ENCODE results near the gene SLC26A8.
"Not testable (repeated sequence)": the region's sequence is repeated elsewhere in the genome, so short reads cannot be mapped to it uniquely, and the experiment has no call there.

Gene SLC26A8

DNA sequence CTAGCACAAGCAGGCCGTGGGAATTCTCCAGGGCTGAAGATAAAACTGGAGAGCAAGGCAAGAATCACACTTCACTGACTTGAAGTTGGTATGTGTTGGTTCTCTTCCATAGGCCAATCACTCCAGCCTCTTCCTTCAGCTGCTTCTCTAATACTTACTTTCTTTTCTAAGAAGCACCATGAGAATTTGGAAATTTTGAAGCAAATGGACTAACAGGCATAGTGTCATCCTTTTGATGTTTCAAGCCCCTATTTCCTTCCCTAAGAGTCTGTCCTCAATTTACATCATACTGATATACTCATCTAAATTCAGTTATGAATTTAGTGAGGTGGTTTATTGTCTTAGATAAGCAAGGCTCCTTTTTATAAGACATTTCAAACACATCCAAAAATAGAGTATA is 24.0 kb downstream of the SLC26A8 start:
- DNase-seq, result no peak

DNA sequence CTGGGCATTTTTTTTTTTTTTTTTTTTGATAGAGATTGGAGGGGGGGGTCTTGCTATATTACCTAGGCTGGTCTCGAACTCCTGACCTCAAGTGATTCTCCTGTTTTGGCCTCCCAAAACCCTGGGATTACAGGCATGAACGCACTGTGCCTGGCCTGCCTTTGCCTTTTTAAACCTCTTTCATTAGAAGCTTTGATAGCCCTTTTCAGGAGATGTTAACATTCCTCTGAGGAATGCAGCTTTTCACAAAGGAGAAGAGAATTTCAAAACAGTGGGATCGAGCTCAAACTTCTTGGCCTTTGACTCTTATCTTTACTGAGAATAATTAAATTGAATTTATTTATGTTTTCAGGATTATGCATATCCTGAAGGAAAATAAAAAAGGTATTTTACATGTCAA is 31.3 kb downstream of the SLC26A8 start:
- no peak for DNase-seq

DNA sequence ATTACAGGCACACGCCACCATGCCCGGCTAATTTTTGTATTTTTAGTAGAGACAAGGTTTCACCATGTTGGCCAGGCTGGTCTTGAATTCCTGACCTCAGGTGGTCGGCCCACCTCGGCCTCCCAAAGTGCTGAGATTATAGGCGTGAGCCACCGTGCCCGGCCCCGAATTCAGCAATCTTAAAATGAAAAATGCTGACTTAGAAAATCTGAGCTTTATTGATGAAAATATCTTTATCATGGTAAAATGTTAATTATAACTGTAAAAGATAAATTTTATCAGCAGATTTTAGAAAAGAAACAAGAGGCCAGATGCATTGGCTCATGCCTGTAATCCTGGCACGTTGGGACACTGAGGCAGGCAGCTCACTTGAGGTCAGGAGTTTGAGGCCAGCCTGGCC is 36.4 kb downstream of the SLC26A8 start:
- DNase-seq, result not testable (repeated sequence)

DNA sequence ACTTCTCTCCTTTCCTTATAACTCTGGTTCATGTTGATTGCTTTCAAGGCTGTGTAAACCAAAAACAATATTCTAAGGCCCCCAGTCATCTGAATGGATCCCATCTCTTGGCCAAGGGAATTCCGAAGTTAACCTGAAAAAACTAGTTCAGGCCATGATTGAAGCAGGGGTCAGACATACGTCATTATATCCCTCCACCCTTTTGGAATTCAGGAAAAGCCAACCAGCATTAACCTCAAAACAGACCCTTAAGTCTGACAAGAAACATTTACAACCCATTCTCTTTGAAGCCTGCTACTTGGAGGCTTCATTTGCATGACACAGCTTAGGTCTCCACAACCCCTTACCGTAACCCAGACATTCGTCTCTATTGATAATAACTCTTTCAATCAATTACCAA is 39.7 kb downstream of the SLC26A8 start:
- DNase-seq, result no peak

DNA sequence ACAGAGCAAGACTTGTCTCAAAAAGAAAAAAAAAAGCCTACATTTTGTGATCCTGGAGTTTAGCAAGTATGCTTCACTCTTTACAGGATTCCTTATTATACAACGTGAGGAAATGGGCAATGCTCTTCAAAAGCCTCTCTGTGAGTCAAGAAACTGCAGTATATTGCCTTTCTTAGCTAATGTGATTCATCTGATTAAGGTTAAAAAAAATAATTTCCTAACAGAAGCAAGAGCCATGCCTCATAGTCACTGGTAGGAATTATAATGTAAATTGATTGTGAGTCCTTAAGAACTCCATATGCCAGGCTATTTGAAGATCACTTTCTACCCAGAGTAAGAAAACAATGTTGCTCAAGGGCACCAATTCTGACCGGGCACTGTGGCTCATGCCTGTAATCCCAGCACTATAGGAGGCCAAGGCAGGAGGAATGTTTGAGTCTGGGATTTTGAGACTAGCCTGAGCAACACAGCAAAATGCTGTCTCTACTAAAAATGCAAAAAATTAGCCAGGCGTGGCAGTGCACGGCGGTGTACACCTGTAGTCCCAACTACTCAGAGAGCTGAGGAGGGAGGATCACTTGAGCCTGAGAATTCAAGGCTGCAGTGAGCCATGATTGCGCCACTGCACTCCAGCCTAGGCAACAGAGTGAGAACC is 43.3 kb downstream of the SLC26A8 start:
- DNase-seq, result no peak

DNA sequence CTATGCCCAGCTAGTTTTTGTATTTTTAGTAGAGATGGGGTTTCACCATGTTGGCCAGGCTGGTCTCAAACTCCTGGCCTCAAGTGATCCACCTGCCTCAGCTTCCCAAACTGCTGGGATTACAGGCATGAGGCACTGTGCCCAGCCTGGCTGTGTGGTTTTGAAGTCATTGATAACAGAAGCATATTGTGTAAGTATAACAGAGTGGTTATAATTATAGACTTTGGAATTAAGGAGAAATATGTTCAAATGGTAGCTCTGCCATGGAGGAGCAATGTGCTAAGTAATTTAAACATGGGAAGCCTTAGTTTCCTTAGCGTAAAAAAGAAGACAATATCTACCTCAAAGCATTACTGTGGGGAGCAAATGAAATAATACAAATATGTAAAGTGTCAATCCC is 44.3 kb downstream of the SLC26A8 start:
- not testable (repeated sequence) for DNase-seq

DNA sequence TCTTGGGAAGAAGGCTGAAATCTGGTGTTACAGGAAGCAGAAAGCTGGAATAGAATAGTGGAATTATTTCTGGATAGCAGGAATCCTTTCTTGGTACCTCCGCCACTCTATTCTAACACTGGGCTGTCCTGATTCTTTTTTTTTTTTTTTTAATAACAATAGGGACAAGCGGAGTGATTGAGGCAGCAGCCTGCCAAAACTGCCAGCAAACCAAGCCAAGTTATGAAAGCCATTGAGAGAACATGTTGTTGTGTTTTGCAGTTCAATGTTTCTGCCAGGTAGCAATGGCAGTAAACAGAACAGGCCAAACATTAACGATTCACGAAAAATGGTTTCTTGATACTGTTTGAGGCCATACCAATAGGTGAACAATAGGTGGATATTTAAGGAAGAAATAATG is 47.1 kb downstream of the SLC26A8 start:
- no peak for DNase-seq

DNA sequence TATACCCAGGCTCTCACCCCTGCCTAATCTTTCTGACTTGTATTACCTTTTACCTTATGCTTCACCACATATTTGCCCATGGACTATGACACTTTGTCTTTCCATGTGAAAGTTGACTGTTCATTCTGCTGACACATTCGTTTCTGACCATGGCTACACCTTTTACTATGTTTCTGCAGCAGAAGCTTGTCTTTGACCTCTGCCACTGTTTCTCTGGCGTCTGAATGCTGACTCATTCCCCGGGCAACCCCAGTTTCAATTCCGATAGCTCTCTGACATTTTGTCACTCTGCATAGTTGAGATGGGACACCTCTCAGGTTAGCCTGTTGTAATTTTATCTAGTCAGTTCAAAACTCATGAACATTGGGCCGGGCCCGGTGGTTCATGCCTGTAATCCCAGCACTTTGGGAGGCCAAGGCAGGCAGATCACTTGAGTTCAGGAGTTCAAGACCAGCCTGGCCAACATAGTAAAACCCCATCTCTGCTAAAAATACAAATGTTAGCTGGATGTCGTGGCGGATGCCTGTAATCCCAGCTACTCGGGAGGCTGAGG is 50.7 kb downstream of the SLC26A8 start:
- no peak for DNase-seq

DNA sequence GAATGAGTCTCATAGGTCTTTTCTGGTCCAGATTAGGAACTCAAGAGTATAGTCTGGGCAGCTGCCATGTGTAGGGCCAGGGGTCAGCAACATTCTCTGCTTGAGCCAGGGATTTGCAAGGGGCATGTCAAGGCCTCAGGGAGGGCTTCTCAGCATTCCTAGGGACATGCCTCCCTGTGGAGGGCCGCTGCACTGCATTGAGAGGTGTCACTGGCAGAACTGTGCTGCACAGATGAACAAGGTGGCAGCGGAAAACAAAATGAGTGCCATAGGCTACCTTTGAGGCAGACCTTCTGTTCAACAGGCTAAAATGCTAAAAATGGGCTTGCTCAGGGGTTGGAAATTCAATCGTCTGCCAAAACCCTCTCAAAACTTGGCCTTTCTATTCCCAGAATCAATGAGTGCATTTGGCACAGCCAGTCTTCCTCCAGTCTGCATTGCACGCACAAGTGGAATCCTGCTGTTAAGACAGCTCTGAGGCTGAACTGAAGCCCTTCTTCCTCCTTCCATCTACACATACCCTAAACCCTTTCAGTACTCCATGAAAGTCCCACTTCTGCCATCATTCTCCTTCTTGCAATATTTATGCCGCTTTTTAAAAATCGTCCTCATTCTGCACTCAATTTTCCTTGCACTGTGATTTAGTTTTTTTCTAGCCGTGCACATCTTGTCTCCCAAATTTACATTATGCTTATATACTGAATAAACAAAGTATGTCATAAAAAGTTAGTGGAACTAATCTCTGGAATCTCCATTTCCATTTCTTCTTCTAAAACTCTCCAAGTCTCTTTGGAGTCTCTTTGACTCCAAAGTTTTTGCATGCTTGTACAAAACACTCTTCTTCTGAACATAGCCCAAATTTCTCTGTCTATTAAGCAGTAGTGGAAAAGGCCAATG is 51.7 kb downstream of the SLC26A8 start:
- DNase-seq, result no peak

DNA sequence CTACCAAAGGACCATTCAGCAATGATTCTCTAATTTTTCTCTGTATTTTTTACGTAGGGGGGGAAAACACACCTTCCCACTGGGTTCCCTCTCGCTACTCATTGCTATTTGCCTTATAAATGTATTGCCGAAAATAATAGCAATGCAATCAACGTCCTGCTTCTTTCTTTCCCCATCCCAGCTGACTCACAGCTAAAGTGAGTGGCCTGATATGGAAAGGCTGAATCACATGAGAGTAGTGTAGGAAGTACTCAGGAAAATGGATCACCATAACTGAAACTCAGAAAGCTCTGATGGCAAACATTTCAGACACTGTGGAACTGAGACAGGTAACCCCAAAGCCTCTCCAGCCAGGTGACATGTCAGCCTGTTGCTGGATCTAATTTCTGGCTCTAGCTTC is 54.3 kb downstream of the SLC26A8 start:
- DNase-seq, result no peak

DNA sequence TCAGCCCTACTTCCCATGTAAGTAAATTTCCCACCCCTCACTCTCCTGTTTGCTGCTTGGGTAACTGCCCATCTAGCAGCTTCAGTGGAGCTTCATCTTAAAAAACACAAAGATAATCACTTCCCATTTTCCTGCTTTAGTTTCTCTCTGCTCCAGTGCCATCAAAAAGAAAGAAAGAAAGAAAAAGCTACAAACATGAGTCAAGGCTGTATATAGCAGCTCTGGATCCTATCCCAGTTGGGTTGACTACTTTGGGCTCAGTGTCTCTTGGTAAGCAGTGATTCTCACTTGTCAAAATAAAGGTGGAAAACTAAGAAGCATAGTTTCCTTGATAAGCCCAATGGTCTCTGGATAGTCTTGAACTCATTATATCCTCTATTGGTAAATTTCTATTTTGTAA is 54.8 kb downstream of the SLC26A8 start:
- no peak for DNase-seq

DNA sequence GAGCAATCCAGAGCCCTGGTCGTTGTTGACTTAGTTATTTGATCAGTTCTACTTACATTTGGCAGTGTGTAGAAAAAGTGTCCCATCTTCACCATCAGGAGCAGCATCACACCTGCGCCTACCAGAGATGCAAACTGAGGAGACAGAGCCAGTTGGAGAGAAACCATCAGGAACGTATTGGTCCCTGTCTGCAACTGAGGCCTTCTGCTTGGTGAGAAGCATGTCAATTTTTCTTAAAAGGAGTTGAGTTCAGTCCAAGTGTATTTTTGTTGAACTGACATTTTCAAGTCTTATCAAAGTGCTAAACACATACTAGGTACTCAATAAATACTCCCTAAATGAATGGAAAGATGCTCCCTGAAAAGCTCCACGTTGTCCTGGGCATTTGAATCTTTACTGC is 55.6 kb downstream of the SLC26A8 start:
- DNase-seq, result no peak

DNA sequence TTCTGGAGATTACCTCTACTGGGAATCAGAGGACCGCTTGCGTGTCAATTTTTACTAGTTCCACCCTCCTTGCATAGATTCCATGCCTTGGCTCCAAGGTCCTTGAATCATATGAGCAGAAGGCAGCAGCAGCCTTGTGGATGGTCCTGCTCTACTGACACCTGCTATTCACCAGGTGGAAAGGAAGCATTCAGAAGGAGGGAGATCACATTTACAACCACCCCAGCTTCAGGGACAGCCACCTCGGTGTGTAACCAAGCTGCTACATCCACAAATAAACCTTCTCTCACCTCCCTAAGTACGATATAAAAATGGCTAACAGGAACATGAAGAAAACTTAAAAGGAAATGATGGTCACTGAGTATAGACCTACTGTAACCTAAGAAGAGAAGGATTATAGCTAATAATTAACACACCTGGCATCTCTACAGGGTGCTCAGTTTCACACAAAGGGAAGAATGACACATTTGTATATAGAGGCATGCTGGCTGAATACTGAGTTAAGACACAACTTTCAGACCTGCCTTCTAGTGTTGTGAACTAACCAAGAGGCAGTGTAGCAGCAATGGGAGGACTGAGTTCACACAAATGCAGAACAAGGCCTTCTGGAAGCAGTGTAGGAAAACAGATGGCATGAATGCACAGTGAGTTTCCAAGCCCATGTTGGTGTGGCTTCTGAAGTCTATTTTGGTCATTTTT is 57.2 kb downstream of the SLC26A8 start:
- no peak for DNase-seq

DNA sequence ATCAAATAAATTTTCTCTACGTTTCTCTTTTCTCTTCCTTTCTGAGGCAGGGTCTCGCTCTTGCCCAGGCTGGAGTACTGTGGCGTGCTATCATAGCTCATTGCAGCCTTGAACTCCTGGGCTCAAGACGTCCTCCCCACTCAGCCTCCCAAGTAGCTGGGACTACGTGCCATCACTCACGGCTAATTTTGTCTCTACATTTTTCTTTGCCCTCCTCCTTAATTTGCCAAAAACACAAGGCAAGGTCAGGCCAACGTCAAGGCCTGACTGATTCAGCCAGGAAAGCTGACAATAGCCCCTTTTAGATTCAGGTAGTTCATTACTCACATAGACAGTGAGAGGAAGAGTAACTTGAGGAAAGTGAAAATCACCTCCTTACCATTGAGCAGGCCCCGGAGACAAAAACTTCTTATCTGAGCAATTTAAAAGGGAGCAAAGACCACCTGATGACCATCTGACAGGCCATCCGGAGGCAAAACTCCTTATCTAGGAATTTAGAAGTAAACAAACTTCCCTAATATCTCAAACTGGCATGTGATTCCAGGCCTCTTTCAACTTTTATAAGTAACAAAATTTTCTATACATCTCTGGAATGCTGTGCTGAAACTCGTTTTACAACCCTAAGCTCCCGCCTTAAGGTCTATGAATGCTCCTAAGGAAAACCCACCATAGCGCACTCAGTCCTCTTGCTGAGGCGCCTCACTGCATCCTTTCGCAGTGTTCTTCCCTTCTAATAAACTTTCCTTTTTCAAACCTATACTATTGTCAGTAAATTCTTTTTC is 61.5 kb downstream of the SLC26A8 start:
- no peak for DNase-seq

DNA sequence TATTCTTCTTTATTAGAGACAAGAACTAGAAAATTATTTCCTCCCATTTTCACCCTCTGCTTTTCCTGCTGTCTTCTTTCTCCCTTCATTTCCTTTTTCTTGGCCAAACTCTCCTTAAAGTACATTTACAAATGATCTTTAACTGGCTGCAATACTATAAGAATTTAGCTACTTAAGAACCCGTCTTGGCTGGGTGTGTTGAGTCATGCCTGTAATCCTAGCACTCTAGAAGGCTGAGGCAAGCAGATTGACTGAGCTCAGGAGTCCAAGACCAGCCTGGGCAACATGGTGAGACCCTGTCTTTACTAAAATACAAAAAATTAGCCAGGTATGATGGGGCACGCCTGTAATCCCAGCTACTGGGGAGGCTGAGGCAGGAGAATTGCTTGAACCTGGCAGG is 64.3 kb downstream of the SLC26A8 start:
- no peak for DNase-seq

DNA sequence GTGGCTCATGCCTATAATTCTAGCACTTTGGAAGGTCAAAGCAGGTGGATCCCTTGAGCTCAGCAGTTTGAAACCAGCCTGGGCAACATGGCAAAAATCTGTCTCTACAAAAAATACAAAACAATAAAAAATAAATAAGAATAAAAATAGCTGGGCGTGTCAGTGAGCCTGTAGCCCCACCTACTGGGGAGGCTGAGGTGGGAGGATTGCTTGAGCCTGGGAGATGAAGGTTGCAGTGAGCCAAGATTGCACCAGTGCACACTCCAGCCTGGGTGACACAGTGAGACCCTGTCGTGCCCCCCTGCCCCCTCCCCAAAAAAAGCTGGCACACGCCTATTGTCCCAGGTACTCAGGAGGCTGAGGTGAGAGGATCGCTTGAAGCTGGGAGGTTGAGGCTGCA is 68.5 kb downstream of the SLC26A8 start:
- DNase-seq, result no peak

DNA sequence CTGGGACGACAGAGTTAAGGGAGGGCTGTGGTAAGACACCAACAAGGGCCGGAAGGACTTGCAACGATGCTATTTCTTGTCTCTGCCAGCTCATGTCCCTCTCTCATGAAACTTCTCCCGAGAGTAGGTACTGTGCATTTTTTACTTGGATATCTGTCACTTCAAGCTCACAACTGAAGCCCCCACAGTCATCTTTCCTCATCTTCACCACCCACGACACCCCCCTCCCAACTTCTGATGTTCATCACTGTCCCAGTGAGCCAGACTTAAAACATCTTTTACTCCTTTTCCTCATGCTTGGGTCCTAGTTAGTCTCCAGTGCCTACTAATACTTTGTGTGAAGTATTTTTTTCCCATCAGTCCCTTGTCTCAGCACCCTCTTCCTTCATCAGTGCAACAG is 68.9 kb downstream of the SLC26A8 start:
- no peak for DNase-seq

DNA sequence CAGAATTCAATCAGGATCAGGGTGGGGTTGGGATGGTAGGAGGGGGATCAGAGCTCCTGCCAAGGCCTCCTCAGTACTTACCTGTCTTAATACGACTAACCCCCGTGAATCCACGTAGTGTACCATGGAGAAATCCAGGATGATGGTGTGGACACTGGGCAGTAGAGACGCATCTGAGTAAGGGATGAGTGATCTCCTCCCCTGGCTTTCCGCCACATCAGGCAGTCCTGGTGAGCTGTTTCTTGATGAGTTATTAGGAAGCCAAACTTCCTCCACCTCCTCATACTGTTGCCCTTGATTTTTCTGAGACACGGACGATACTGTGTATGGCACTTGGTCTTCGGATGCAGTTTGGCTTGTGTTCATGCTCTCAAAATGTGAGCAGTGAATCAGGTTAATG is 69.4 kb downstream of the SLC26A8 start:
- DNase-seq, result no peak

DNA sequence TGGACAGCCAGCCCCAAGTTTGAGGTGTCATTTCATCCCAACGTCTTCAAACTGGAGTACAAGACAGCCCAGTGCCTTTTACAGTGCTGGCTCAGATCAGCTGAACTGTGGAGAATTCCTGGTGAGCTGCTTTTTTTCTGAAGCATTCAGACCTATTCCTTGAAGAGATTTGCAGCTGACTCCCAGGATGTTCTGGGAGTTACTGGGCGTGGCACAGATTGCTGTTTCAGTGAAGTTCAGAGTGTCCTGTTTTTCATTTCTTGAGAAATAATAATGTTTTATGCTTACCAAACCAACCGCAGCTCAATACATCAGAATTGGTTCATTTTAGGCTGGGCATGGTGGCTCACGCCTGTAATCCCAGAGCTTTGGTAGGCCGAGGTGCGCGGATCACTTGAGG is 70.1 kb downstream of the SLC26A8 start:
- no peak for DNase-seq

DNA sequence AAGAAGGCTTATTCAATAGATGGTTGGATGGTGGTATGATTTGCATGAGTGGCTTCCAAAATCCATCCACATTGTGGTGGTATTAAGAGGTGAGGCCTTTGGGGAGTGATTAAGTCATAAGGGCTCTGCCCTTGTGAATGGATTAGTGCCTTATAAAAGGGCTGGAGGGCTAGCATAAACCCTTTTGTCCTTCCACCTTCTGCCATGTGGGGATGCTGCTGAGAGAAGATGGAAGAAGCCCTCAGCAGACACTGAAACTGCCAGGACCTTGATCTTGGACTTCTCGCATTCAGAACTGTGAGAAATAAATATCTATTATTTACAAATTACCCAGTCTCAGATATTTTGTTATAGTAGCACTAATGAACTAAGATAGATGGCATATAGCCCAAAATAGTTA is 75.7 kb downstream of the SLC26A8 start:
- DNase-seq, result no peak

DNA sequence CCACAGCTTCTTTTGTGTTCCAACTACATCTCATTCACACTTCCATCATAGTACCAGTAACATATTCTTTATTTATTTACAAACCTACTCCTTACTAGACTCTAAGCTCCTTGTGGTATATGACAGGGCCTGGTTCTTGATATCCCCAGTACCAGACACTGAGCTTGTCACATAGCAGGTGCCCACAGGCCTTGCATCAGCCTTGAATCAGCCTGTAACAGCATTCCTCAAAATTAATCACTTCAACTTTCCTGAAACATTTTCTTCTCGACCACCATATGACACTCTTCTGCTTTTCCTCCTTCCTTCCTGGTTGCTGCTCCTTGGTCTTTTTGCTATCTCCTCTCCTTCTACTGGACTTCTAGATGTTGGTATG is 78.8 kb downstream of the SLC26A8 start:
- DNase-seq, result no peak

DNA sequence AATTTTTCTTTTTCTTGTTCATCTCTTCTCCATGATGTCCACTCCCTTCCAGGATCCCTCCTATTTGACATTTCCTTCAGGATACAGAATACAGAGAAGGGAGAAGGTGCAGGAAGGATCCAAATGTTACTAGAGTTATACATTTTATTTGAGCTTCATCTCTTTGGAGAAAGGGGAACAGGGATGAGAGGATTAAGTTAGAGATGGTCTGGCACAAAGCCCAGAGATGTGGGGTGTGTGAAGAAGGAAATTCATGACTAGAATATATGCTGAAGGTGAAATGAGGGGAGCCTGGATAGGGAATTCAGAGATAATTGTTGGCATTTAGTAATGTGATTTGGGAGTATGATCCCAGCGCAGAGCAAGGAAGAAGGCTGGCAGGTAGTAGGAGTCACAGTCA is 81.1 kb downstream of the SLC26A8 start:
- no peak for DNase-seq

DNA sequence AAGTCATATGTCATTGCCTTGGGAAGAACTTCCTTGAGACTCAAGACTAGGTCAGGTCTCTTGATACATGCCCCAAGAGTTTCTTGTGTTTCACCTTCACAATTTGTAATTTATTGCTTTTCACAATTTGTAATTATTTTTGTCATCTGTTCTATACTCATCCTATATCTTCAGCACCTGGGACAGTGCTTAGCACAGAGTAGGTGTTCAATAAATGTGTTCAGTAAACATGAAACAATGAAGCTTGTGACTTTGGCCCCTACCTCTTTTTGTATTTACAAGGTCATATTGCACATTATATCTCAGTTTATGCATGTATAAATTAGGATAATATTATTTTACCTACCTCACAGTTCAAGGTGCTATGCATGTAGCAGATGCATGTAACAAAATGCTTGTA is 82.1 kb downstream of the SLC26A8 start:
- DNase-seq, result no peak
